Ramos (cell line): ENCODE measurements around the gene LGALS3.

ENCODE experiments used
- in situ Hi-C: fragments of 300-500 bp; cut with MboI; formaldehyde crosslinking; loops from one replicate; pipeline ENCODE4 v1.14.3; 2022; ENCODE audit warnings: low sequenced_read_pairs; ENCODE audit not compliant: unreplicated experiment

Gene LGALS3

GRCh38 chr14:55170526-55170925, 41.5 kb downstream of the LGALS3 start:
- in situ Hi-C loops = no loop called here

- in situ Hi-C loops = no loop called here
Observed at GRCh38 chr14:55180006-55180405, 51.0 kb downstream of the LGALS3 start.

DNA sequence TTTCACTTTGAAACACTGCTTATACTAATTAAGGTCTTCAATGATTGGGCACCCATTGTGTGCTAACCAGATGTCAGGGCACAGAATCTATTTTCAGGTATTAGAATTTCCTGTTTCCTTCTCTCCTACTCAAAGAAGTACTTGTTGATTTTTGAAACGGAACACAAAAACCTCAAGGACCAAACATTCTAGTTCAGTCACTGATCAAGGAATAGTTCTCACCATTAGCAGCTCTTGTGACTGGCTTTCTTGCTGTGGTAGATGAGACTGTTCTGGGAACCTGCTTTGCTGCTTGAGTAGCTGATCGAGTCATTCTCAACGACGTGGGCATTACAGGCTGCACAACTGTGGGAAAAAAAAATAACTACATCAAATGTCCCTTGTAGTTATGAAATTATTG, 51.4 kb downstream of the LGALS3 start:
- in situ Hi-C loops = no loop called here

GRCh38 chr14:55188686-55189295, 59.7 kb downstream of the LGALS3 start:
- in situ Hi-C loops = no loop called here

- in situ Hi-C loops = no loop called here
Observed at GRCh38 chr14:55190906-55191202, 61.8 kb downstream of the LGALS3 start.

DNA sequence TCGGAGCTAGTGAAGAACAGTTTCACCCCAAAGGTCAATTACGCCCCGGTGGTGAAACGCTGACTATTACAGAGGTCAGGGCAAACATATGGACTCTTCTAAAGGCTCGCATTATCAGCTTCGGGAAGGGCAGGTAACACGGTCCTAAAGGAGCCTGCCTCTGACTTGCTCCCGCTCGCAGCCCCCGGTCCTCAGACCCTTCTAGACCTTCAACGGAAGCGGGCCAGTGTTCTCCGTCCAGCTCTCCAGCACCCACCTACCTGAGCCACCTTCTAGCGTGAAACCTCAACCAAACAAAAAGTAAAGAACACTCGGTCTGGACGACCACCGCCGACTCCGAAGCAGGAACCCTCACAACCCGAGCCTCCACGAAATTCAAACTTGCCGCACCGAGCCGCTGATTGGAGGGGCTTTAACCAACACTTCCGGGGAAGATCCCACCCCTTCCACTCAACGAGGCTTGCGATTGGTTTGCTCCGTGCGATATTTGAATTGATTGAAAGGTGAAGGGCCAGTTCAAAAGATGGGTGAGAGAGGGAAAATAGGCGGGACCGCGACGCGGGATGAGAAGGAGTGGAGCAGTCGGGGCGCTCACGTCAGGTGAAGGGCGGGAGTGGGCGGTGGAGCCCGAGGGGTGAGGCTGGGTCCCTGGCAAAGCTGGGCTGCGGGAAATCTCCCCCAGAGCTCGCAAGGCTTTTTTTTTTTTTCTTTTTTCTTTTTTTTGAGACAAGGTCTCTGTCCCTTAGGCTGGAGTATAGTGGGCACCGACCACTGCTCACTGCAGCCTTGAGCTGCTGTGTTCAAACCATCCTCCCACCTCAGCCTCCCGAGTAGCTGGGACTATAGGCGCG, 62.4 kb downstream of the LGALS3 start, which contains the start of gene DLGAP5:
TSS of gene DLGAP5 (minus strand) at position 383 of the 851 bp plus-strand sequence. CDS start 2,406 bp downstream, outside the sequence.
- in situ Hi-C loops = no loop called here

- in situ Hi-C loops = no loop called here
Observed at GRCh38 chr14:55192054-55192621, 63.1 kb downstream of the LGALS3 start.

GRCh38 chr14:55194656-55195355, 65.8 kb downstream of the LGALS3 start:
- in situ Hi-C loops = no loop called here
